COLO829 (cell line): ENCODE measurements around the gene ABCA13.
"Not testable (repeated sequence)": the region's sequence is repeated elsewhere in the genome, so short reads cannot be mapped to it uniquely, and the experiment has no call there.

Experiments
- DNase-seq: peaks from one replicate; pipeline ENCODE4 v3.0.0; 2012; ENCODE audit warnings: low spot score

ABCA13 gene

GRCh38 chr7:48173756-48174382 lies 2.6 kb downstream of the ABCA13 start:
- no peak for DNase-seq

DNA sequence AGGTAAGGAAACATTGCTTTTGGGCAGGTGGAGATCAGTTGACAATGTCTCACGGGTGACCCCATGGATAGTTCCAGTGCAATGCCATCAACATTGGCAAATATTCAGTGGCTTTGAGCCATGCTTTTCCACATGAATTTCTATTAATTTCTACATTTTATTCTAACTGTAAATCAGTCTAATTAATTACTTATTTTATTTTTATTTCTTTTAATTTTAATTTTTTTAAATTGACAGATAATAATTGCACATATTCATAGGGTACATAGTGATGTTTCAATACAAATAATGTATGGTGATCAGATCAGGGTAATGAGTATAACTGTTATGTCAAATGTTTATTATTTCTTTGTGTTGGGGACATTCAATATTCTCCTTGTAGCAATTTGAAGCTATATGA lies 3.8 kb downstream of the ABCA13 start:
- no peak for DNase-seq

- DNase-seq, result no peak
Observed at GRCh38 chr7:48176356-48176893, 5.2 kb downstream of the ABCA13 start.

GRCh38 chr7:48177271-48177670 lies 6.0 kb downstream of the ABCA13 start:
- no peak for DNase-seq

GRCh38 chr7:48179496-48180030 lies 8.3 kb downstream of the ABCA13 start:
- no peak for DNase-seq

DNA sequence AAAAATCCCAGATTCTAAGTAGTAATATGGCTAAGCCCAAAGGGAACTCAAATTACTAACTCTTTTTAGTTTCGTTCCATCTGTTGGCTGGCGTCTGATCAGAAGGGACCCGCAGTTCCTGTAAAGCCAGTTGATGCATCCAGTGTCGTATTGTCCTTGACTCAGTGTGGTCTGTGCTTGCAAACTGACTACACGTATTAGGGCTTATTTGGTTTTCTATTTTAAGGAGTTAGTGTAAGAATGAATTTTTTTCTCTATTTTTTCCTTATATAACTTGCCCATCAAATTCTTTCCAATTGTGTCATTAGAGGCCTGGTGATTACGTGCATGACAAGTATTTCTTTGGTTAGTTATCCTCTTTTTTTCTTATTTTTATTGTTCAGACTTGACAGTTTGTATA lies 9.7 kb downstream of the ABCA13 start:
- no peak for DNase-seq

GRCh38 chr7:48182718-48183369 lies 11.6 kb downstream of the ABCA13 start:
- no peak for DNase-seq

- no peak for DNase-seq
Observed at GRCh38 chr7:48183370-48183743, 12.1 kb downstream of the ABCA13 start.

GRCh38 chr7:48183965-48184364 lies 12.7 kb downstream of the ABCA13 start:
- no peak for DNase-seq

DNA sequence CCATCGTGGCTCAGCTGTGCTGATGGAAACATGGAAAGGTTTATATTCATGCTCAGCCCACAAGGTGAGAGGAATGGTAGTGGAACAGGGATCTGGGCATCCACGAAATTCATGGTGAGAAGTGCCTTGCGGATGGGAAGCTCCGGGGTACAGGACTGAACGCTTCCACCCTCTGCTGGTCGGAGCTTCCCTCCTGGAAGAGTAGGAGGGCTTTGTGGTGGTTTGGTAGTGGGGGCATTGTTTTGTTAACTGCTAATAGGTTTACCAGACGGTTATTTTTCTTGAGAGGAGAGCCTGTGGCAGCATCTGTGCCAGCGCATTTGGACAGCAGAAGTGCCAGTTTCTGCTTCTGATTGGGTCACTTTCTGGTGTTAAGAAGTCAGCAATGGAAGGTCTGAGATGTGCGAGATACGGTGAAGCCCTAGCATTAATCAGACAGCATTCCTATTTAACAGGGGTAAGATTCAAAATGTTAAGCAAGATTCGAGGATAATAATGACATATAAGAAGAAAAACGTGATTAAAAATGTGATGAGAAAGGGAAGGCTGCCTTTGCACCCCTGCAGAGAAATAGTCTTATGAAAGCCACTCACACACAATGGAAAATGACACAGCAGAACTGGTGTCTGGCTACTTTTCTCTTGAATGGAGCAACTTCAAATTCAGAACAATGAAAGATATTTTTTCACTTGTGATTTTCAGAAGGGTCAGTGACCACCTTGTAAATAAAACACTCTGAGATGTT lies 17.7 kb downstream of the ABCA13 start:
- no peak for DNase-seq

GRCh38 chr7:48192996-48193395 lies 21.7 kb downstream of the ABCA13 start:
- no peak for DNase-seq

GRCh38 chr7:48193421-48193820 lies 22.2 kb downstream of the ABCA13 start:
- DNase-seq, result no peak

DNA sequence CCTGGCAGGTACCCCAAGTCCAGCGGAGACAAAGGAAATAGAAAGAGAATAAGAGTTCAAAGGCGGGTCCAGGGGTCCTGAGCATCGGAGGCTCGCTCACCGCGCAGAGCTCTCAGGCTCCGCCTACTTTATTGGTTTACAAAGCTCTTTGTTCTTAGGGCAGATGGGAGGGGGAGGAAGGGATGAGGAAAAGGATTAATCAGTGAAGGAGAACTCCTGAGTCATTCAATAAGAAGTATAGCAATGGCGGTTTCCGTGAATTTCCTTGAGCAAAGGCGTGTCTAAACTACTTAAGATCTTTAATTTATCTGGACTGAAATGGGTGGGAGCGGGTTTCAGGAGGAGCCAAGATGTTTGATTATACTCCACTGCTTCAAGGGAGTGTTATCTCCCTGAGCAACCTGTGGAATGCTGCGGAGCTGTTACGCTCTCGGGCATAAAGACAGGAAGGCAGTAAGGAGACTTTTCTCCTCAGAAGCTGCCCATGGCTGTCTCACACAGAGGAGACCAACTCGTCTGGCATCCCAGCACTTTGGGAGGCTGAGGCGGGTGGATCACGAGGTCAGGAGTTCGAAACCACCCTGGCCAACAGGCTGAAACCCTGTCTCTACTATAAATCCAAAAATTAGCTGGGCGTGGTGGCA lies 29.8 kb downstream of the ABCA13 start:
- DNase-seq, result not testable (repeated sequence)

DNA sequence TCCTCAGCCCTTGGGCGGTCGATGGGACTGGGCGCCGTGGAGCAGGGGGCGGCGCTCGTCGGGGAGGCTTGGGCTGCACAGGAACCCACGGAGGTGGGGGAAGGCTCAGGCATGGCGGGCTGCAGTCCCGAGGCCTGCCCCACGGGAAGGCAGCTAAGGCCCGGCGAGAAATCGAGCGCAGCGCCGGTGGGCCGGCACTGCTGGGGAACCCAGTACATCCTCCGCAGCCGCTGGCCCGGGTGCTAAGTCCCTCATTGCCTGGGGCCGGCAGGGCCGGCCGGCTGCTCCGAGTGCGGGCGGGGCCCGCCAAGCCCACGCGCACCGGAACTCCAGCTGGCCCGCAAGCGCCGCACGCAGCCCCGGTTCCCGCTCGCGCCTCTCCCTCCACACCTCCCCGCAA lies 31.7 kb downstream of the ABCA13 start:
- not testable (repeated sequence) for DNase-seq

DNA sequence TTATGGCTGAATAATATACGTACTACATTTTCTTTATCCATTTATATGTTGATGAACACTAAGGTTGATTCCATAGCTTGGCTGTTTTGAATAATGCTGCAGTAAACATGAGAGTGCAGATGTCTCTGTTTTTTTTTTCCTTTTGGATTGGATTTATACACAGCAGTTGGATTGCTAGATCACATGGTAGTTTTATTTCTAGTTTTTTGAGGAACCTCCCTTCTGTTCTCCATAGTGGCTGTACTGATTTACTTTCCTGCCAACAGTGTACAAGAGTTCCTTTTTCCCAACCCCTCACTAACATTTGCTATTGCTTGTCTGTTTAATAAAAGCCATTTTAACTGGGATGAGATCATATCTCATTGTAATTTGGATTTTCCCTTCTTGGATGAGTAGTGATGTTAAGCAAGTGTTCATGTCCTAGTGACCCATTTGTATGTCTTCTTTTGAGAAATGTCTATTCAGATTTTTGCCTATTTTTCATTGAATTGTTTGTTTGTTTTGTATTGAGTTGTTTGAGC lies 36.0 kb downstream of the ABCA13 start:
- no peak for DNase-seq

DNA sequence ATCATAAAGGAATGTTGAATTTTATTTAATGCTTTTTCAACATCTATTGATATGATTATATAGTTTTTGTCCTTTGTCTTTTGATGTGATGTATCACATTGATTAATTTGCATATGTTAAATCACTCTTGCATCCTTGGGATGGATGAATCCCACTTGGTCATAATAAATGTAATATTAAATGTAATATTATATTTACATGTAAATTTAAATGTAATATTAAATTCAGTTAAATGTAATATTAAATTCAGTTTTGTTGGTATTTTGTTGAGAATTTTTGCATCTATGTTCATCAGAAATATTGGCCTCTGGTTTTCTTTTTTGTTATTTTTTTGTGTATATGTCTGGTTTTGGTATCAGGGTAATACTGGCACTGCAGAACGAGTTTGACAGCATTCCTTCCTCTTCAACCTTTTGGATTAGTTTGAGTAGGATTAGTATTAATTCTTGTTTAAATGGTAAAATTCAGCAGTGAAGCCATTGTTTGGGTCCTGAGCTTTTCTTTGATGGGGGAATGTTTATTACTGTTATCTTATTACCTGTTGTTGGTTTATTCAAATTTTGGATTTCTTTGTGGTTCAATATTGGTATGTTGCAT lies 37.8 kb downstream of the ABCA13 start:
- no peak for DNase-seq

- DNase-seq, result no peak
Observed at GRCh38 chr7:48213226-48213625, 42.0 kb downstream of the ABCA13 start.

DNA sequence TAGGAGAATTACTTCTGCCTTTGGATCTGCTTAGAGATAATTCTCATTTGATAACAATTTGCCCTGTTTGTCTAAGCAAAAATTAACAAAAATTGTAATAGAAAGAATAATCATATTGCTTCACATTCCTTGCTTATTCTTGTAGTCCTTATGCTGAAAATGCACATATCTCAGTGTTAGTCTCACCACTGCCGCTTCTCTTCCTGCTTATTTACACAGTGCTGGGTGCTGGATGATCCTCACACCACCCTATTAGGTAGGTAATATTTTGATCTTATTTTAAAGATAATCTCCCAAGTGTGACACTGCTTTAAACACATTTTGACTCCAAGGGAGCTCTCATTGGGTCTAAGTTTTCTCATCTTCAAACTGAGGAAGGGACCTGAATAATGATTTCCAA lies 46.0 kb downstream of the ABCA13 start:
- DNase-seq, result no peak

GRCh38 chr7:48217753-48218152 lies 46.5 kb downstream of the ABCA13 start:
- DNase-seq, result no peak

DNA sequence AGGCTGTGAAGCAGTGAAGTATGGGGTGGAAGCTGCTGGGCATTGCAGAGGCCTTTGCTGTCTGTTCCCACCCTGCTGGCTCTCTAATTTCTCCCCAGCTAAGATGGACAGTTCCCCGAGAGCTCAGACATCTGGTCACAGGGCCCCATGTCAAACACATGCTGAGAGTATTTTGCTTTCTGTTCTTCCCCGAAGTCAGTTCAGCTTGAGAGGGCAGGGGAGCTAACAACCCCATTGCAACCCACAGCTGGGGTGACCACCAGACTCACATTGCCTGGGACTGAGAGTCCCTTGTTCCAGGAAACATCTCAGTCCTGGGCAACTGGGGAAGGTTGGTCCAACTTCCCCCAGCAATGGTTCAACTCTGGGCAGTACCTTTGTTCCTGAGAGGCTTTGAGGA lies 52.8 kb downstream of the ABCA13 start:
- no peak for DNase-seq

- no peak for DNase-seq
Observed at GRCh38 chr7:48225101-48225500, 53.8 kb downstream of the ABCA13 start.

DNA sequence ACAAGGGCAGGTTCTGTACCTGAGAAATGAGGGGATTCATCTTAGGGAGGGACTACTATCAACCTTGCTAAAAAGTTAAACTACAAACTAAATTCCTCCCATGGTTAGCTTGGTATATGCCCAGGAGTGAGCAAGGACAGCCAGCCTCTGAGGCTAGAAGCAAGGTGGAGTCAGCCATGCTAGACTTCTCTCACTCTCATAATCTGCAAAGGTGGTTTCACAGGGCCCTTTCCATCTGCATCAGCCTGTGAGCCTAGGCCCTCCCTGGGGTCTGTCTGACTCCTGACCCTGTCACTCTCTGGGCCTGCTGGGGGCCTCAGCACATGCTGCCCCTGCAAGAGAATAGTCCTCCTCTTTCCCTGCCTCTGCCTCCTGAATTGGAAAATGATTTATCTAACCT lies 66.1 kb downstream of the ABCA13 start:
- DNase-seq, result no peak
